ENCODE data around the gene LRRC46. TPM values are rescaled to one million over a fixed set of nuclear protein-coding genes. Genes with fewer than 3 reads are reported as not detected.

Gene LRRC46
- total and polyA plus RNA-seq, 8 donors: 0.44 to 16.5 (median 7.8) TPM

- Histone ChIP-seq H3K4me3 (no peak overlapping the region), H3K27me3 (no peaks in the 10 kb centered on the region), H3K9me3 (no peaks in the 10 kb centered on the region), H3K27ac (no peak overlapping the region), H3K36me3 (peaks cover 0 to 66% of the 10 kb centered on the region in 2 donors), H3K4me1 (peaks cover 0 to 10% of the 10 kb centered on the region in 2 donors)
- TF ChIP-seq, protein P1, sequence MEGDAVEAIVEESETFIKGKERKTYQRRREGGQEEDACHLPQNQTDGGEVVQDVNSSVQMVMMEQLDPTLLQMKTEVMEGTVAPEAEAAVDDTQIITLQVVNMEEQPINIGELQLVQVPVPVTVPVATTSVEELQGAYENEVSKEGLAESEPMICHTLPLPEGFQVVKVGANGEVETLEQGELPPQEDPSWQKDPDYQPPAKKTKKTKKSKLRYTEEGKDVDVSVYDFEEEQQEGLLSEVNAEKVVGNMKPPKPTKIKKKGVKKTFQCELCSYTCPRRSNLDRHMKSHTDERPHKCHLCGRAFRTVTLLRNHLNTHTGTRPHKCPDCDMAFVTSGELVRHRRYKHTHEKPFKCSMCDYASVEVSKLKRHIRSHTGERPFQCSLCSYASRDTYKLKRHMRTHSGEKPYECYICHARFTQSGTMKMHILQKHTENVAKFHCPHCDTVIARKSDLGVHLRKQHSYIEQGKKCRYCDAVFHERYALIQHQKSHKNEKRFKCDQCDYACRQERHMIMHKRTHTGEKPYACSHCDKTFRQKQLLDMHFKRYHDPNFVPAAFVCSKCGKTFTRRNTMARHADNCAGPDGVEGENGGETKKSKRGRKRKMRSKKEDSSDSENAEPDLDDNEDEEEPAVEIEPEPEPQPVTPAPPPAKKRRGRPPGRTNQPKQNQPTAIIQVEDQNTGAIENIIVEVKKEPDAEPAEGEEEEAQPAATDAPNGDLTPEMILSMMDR (IDR thresholded peaks at IDR 0.05): no peak
- DNase-seq: no peak
- no peak for ATAC-seq
- intact Hi-C loops (cut with DNase I): no loop called here
Observed at GRCh38 chr17:47808830-47809480, 22.5 kb upstream of the LRRC46 start.

DNA sequence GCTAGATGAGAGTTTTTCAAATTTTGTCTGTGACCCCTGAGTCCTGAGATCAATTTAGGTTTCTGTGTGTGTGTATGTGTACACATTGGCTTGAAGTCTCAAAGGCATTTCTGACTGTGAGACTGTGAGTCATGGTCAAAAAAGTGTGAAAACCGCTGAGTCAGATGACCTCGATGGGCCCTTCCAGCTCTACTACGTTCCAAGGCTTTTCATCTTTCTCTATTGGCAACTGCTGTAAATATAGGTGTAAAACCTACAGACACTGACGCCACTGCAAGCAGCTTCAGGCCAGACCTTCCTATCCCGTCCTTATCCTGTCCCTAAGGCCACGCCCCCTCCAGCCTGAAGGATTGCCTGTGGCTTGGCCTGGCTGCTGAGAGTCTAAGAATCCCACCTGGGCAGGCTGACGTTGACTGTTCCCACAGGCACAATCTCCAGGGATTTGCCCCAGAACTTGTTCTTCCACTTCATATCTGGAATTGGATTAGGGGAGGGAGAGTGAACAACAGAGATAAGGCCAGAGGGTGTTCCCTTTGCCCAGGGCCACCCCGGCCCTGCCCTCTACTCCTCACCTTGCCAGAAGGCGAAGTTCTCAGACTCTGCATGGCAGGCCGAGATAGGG, 21.2 kb upstream of the LRRC46 start:
- intact Hi-C loops (cut with DNase I): no loop called here
- H3K27ac ChIP-seq: peak overlapping the region; percentile 26 to 43
- peaks cover 0 to 80% of the 10 kb centered on the region in 2 donors for H3K36me3 ChIP-seq
- peaks cover 0 to 10% of the 10 kb centered on the region in 2 donors for H3K4me1 ChIP-seq
- DNase-seq: peak in 3 of 4 donors; percentile 24 to 82 (median 76)
- no peak overlapping the region for H3K4me3 ChIP-seq
- ATAC-seq: peak; percentile 83
- no peaks in the 10 kb centered on the region for H3K27me3 ChIP-seq
- TF ChIP-seq, protein P1 (IDR thresholded peaks at IDR 0.05): no peak
- no peaks in the 10 kb centered on the region for H3K9me3 ChIP-seq

- H3K4me3 ChIP-seq: no peak overlapping the region
- no peaks in the 10 kb centered on the region for H3K9me3 ChIP-seq
- peaks cover 0 to 87% of the 10 kb centered on the region in 2 donors for H3K36me3 ChIP-seq
- H3K4me1 ChIP-seq: peaks cover 0 to 10% of the 10 kb centered on the region in 2 donors
- H3K27ac ChIP-seq: peak overlapping the region in 1 of 2 donors; percentile 26
- no peaks in the 10 kb centered on the region for H3K27me3 ChIP-seq
- DNase-seq (no peak), ATAC-seq (no peak)
- intact Hi-C loops (cut with DNase I): no loop called here
- TF ChIP-seq, protein P1 (IDR thresholded peaks at IDR 0.05): no peak
Observed at GRCh38 chr17:47810901-47811635, 20.4 kb upstream of the LRRC46 start.

- intact Hi-C loops (cut with DNase I): no loop called here
- H3K9me3 ChIP-seq: no peaks in the 10 kb centered on the region
- no peak for DNase-seq
Observed at GRCh38 chr17:47811709-47812108, 19.8 kb upstream of the LRRC46 start.

More at GRCh38 chr17:47811709-47812108, 19.8 kb upstream of the LRRC46 start:
- Histone ChIP-seq H3K36me3 (peaks cover 0 to 92% of the 10 kb centered on the region in 2 donors), H3K27me3 (no peaks in the 10 kb centered on the region), H3K4me1 (peaks cover 0 to 10% of the 10 kb centered on the region in 2 donors), H3K4me3 (no peak overlapping the region), H3K27ac (no peak overlapping the region)
- TF ChIP-seq, protein P1 (IDR thresholded peaks at IDR 0.05): no peak
- no peak for ATAC-seq

Measured in left lung (tissue), 10 donors.